PC-3 (cell line): ENCODE data around the gene MRPS9.

Experiments used
- CTCF ChIP-seq: fragments of 300-600 bp; sonication (generic); conservative IDR thresholded peaks from 2 replicates; pipeline ENCODE4 v1.5.1; 2017; ENCODE audit warnings: antibody characterized with exemption, low read depth, mild to moderate bottlenecking, low read length
- EZH2 ChIP-seq: fragments of 300-600 bp; sonication (generic); IDR thresholded peaks from one replicate; pipeline ENCODE4 v1.6.1; 2017; ENCODE audit warnings: antibody characterized with exemption, mild to moderate bottlenecking, low read length; ENCODE audit not compliant: unreplicated experiment

- TF ChIP-seq CTCF: no peak
- TF ChIP-seq EZH2: peak; percentile 87
Measured at GRCh38 chr2:105143467-105144151, 105.7 kb downstream of the MRPS9 start.
